ENCODE results near the gene RELN. TPM values are rescaled to one million over a fixed set of nuclear protein-coding genes. Genes with fewer than 3 reads are reported as not detected.

RELN gene
- total and polyA plus RNA-seq, 2 of the 13 experiments (the other 11 are each of a cell fraction or from before 2014, with no cell fraction given): 315 to 332 TPM

DNA sequence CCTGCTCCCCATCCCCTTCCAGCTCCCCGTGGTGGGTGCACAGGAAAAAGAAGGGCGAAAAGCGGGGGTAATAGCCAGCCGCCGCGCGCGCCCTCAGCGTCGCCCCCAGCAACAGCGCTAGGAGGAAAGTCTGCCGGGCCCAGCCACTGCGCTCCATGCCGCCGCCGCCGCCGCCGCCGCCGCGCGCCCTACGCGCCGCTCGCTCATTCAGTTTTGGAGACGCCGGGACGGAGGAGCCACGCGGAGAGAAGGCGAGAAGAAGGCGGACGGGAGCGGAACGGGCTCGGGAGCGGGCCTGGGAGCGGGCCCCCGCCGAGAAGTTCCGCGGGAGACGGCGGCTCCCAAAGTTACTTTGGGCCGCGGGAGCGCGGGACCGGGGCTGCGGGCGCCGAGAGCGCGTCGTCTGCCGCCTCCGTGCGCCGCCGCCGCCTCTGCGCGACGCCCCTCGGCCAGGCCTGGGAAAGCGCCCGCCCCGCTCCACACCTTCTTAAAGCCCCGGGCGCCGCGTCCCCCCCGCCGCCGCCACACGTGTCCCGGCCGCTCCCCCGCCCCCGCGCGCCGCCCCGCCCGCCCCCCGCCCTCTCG, at the start of gene RELN (continued):
- TF ChIP-seq MIXL1 (CRISPR knock-in tag; IDR thresholded peaks at IDR 0.05) (no peak), ZSCAN30 (CRISPR knock-in tag; IDR thresholded peaks at IDR 0.05) (no peak), HES4 (CRISPR knock-in tag; IDR thresholded peaks at IDR 0.05; ENCODE audit: borderline replicate concordance) (peak; percentile 69; the same call in 1 of the 2 replicates), SPEN (CRISPR knock-in tag; IDR thresholded peaks at IDR 0.05; ENCODE audit: low read depth) (0 out of 2 replicates have a peak, but pooled peaks have one; percentile 28), AGO2 (optimal IDR thresholded peaks at IDR 0.05; ENCODE audit: low read depth, low read length) (peak; percentile 99), ZNF709 (CRISPR knock-in tag; IDR thresholded peaks at IDR 0.05) (peak; percentile 74; the same call in 1 of the 2 replicates), BRCA1 (CRISPR knock-in tag; IDR thresholded peaks at IDR 0.05) (no peak), MIER2 (CRISPR knock-in tag; IDR thresholded peaks at IDR 0.05) (no peak), TAF1 (CRISPR knock-in tag; IDR thresholded peaks at IDR 0.05) (peak; percentile 11; the same call in 1 of the 2 replicates), ZNF761 (CRISPR knock-in tag; conservative IDR thresholded peaks at IDR 0.05) (0 out of 2 replicates have a peak, but pooled peaks have one; percentile 7), ZNF441 (CRISPR knock-in tag; IDR thresholded peaks at IDR 0.05; ENCODE audit: borderline replicate concordance) (0 out of 2 replicates have a peak, but pooled peaks have one; percentile 2), KMT2A (CRISPR knock-in tag; IDR thresholded peaks at IDR 0.05) (peak; percentile 40; the same call in 1 of the 2 replicates), ZNF329 (CRISPR knock-in tag; IDR thresholded peaks at IDR 0.05; ENCODE audit: low read depth) (peak; percentile 73; the same call in 1 of the 2 replicates), DR1 (CRISPR knock-in tag; IDR thresholded peaks at IDR 0.05) (peak; percentile 14; the same call in 1 of the 2 replicates), GLI4 (CRISPR knock-in tag; IDR thresholded peaks at IDR 0.05; ENCODE audit: borderline replicate concordance) (0 out of 2 replicates have a peak, but pooled peaks have one; percentile 12)
- TF ChIP-seq, protein P1, sequence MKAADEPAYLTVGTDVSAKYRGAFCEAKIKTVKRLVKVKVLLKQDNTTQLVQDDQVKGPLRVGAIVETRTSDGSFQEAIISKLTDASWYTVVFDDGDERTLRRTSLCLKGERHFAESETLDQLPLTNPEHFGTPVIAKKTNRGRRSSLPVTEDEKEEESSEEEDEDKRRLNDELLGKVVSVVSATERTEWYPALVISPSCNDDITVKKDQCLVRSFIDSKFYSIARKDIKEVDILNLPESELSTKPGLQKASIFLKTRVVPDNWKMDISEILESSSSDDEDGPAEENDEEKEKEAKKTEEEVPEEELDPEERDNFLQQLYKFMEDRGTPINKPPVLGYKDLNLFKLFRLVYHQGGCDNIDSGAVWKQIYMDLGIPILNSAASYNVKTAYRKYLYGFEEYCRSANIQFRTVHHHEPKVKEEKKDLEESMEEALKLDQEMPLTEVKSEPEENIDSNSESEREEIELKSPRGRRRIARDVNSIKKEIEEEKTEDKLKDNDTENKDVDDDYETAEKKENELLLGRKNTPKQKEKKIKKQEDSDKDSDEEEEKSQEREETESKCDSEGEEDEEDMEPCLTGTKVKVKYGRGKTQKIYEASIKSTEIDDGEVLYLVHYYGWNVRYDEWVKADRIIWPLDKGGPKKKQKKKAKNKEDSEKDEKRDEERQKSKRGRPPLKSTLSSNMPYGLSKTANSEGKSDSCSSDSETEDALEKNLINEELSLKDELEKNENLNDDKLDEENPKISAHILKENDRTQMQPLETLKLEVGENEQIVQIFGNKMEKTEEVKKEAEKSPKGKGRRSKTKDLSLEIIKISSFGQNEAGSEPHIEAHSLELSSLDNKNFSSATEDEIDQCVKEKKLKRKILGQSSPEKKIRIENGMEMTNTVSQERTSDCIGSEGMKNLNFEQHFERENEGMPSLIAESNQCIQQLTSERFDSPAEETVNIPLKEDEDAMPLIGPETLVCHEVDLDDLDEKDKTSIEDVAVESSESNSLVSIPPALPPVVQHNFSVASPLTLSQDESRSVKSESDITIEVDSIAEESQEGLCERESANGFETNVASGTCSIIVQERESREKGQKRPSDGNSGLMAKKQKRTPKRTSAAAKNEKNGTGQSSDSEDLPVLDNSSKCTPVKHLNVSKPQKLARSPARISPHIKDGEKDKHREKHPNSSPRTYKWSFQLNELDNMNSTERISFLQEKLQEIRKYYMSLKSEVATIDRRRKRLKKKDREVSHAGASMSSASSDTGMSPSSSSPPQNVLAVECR (CRISPR knock-in tag; IDR thresholded peaks at IDR 0.05; ENCODE audit: borderline replicate concordance): peak; percentile 40; the same call in 1 of the 2 replicates
- TF ChIP-seq, protein P2, sequence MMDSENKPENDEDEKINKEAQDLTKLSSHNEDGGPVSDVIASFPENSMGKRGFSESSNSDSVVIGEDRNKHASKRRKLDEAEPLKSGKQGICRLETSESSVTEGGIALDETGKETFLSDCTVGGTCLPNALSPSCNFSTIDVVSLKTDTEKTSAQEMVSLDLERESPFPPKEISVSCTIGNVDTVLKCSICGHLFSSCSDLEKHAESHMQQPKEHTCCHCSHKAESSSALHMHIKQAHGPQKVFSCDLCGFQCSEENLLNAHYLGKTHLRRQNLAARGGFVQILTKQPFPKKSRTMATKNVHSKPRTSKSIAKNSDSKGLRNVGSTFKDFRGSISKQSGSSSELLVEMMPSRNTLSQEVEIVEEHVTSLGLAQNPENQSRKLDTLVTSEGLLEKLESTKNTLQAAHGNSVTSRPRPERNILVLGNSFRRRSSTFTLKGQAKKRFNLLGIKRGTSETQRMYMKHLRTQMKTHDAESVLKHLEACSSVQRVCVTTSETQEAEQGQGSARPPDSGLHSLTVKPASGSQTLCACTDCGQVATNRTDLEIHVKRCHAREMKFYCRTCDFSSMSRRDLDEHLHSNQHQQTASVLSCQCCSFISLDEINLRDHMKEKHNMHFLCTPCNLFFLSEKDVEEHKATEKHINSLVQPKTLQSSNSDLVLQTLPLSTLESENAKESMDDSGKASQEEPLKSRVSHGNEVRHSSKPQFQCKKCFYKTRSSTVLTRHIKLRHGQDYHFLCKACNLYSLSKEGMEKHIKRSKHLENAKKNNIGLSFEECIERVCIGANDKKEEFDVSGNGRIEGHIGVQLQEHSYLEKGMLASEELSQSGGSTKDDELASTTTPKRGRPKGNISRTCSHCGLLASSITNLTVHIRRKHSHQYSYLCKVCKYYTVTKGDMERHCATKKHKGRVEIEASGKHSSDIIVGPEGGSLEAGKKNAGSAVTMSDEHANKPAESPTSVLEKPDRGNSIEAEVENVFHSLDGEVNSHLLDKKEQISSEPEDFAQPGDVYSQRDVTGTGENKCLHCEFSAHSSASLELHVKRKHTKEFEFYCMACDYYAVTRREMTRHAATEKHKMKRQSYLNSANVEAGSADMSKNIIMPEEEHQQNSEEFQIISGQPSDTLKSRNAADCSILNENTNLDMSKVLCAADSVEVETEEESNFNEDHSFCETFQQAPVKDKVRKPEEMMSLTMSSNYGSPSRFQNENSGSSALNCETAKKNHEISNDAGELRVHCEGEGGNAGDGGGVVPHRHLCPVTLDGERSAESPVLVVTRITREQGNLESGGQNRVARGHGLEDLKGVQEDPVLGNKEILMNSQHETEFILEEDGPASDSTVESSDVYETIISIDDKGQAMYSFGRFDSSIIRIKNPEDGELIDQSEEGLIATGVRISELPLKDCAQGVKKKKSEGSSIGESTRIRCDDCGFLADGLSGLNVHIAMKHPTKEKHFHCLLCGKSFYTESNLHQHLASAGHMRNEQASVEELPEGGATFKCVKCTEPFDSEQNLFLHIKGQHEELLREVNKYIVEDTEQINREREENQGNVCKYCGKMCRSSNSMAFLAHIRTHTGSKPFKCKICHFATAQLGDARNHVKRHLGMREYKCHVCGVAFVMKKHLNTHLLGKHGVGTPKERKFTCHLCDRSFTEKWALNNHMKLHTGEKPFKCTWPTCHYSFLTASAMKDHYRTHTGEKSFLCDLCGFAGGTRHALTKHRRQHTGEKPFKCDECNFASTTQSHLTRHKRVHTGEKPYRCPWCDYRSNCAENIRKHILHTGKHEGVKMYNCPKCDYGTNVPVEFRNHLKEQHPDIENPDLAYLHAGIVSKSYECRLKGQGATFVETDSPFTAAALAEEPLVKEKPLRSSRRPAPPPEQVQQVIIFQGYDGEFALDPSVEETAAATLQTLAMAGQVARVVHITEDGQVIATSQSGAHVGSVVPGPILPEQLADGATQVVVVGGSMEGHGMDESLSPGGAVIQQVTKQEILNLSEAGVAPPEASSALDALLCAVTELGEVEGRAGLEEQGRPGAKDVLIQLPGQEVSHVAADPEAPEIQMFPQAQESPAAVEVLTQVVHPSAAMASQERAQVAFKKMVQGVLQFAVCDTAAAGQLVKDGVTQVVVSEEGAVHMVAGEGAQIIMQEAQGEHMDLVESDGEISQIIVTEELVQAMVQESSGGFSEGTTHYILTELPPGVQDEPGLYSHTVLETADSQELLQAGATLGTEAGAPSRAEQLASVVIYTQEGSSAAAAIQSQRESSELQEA (CRISPR knock-in tag; IDR thresholded peaks at IDR 0.05; ENCODE audit: not compliant biosample characterization): no peak
